Liver (tissue), 9 donors: ENCODE results near the gene DUSP10. TPM values are rescaled to one million over a fixed set of nuclear protein-coding genes. Genes with fewer than 3 reads are reported as not detected.

Experiments used
- DNase-seq: peaks from one replicate; pipeline ENCODE4 v3.0.0-alpha.2; 2017; ENCODE audit warnings: low spot score
- H3K27ac ChIP-seq, 2 donors: one replicate each; pipeline ENCODE4 v1.7.0; 2013; ENCODE audit warnings: inconsistent platforms in 2 of 2, low read length in 2 of 2, control low read depth in 1 of 2, low read depth in 1 of 2, mild to moderate bottlenecking in 1 of 2
- H3K27me3 ChIP-seq, 4 donors: one replicate each; pipeline versions ENCODE4 v1.6.1 to v1.7.0; 2013; ENCODE audit warnings: low read length in 3 of 4, inconsistent platforms in 1 of 4, mild to moderate bottlenecking in 1 of 4, moderate library complexity in 1 of 4; ENCODE audit not compliant: control insufficient read depth in 4 of 4, insufficient read depth in 4 of 4
- H3K36me3 ChIP-seq, 4 donors: one replicate each; pipeline versions ENCODE4 v1.6.1 to v1.7.0; 2013; ENCODE audit warnings: low read length in 3 of 4, mild to moderate bottlenecking in 3 of 4, low read depth in 1 of 4, moderate library complexity in 1 of 4; ENCODE audit not compliant: control insufficient read depth in 4 of 4, insufficient read depth in 3 of 4
- H3K4me1 ChIP-seq, 4 donors: one replicate each; pipeline versions ENCODE4 v1.6.1 to v1.7.0; 2013; ENCODE audit warnings: low read length in 3 of 4, mild to moderate bottlenecking in 3 of 4, moderate library complexity in 1 of 4; ENCODE audit not compliant: control insufficient read depth in 4 of 4, insufficient read depth in 4 of 4
- H3K4me3 ChIP-seq, 3 donors: one replicate each; pipeline versions ENCODE4 v1.6.1 to v1.7.0; 2013; ENCODE audit warnings: low read length in 3 of 3, control low read depth in 1 of 3, low read depth in 1 of 3, mild to moderate bottlenecking in 1 of 3
- H3K9ac ChIP-seq, 2 donors: one replicate each; pipeline ENCODE4 v1.7.0; 2013; ENCODE audit warnings: low read length in 2 of 2, mild to moderate bottlenecking in 2 of 2, moderate library complexity in 2 of 2, control low read depth in 1 of 2, low read depth in 1 of 2
- H3K9me3 ChIP-seq, 4 donors: one replicate each; pipeline versions ENCODE4 v1.6.1 to v1.7.0; 2013; ENCODE audit warnings: low read length in 3 of 4; ENCODE audit not compliant: control insufficient read depth in 4 of 4
- EGR1 ChIP-seq, 2 donors: IDR thresholded peaks; 2 replicates each; pipeline ENCODE4 v1.6.1; 2016 to 2018; ENCODE audit warnings: antibody characterized with exemption in 2 of 2, low read depth in 2 of 2
- FOXA1 ChIP-seq: IDR thresholded peaks from 2 replicates; pipeline ENCODE4 v1.6.1; 2016; ENCODE audit warnings: antibody characterized with exemption
- GABPA ChIP-seq, 2 donors: IDR thresholded peaks in 1 of 2; conservative IDR thresholded peaks in 1 of 2; 2 replicates each; pipeline ENCODE4 v1.6.1; 2016; ENCODE audit warnings: antibody characterized with exemption in 2 of 2, mild to moderate bottlenecking in 1 of 2, moderate library complexity in 1 of 2
- HNF4A ChIP-seq, 2 donors: conservative IDR thresholded peaks; 2 replicates each; pipeline ENCODE4 v1.6.1; 2016; ENCODE audit warnings: antibody characterized with exemption in 2 of 2, mild to moderate bottlenecking in 2 of 2
- HNF4G ChIP-seq: IDR thresholded peaks from 2 replicates; pipeline ENCODE4 v1.6.1; 2016; ENCODE audit warnings: antibody characterized with exemption
- NR2F2 ChIP-seq: IDR thresholded peaks from 2 replicates; pipeline ENCODE4 v1.6.1; 2016; ENCODE audit warnings: antibody characterized with exemption
- RAD21 ChIP-seq, 2 donors: IDR thresholded peaks; 2 replicates each; pipeline ENCODE4 v1.6.1; 2016; ENCODE audit warnings: antibody characterized with exemption in 2 of 2, mild to moderate bottlenecking in 2 of 2
- RXRA ChIP-seq, 2 donors: IDR thresholded peaks; 2 replicates each; pipeline ENCODE4 v1.6.1; 2017 to 2018; ENCODE audit warnings: antibody characterized with exemption in 2 of 2, mild to moderate bottlenecking in 1 of 2
- YY1 ChIP-seq: IDR thresholded peaks from 2 replicates; pipeline ENCODE4 v1.6.1; 2016; ENCODE audit warnings: antibody characterized with exemption, mild to moderate bottlenecking
- whole genome bisulfite sequencing: extraction: QIAGEN DNeasy Blood & Tissue Kit; methylation state at CpG from one replicate; pipeline ENCODE4 v1.1.7; 2013; 5-methylcytosine and 5-hydroxymethylcytosine counted together
- polyA plus RNA-seq, 2 donors: library from polyadenylated mRNA; stranded (reverse) in 1 of 2; unstranded in 1 of 2; fragments of 200-250 nt in 1 of 2; fragments of >200 nt in 1 of 2; fragmentation: Nextera tagmentation in 1 of 2; extraction: Ambion mirVana in 1 of 2; gene quantifications; one replicate each; pipeline versions ENCODE4 v1.2.1 to v1.2.3, GENCODE V29; 2013 to 2015
- total RNA-seq, 2 donors: library from RNA; depleted of rRNA; stranded (reverse); fragments of >200 nt; gene quantifications; one replicate each; pipeline ENCODE4 v1.2.3, GENCODE V29; 2014
- TF ChIP-seq, protein P1 (sequence below): IDR thresholded peaks from 2 replicates; pipeline ENCODE4 v1.6.1; 2016; ENCODE audit warnings: antibody characterized with exemption
- donor health status: healthy.
- donor health status: healthy.
- donor health status: healthy.
- donor health status: healthy.
- donor health status: healthy.

Gene DUSP10
- total and polyA plus RNA-seq, 4 donors, result 6.7 to 15.4 (median 10.7) TPM

GRCh38 chr1:221775206-221775605 lies 33.3 kb upstream of the DUSP10 start (continued):
- TF ChIP-seq YY1 (no peak), RAD21 (IDR thresholded peaks at IDR 0.05) (no peak), GABPA (IDR thresholded peaks at IDR 0.05 in 1 of 2, conservative IDR thresholded peaks at IDR 0.05 in 1 of 2) (no peak)
- TF ChIP-seq, protein P1, sequence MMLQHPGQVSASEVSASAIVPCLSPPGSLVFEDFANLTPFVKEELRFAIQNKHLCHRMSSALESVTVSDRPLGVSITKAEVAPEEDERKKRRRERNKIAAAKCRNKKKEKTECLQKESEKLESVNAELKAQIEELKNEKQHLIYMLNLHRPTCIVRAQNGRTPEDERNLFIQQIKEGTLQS, result no peak

GRCh38 chr1:221774054-221774842 lies 32.4 kb upstream of the DUSP10 start:
- TF ChIP-seq EGR1 (IDR thresholded peaks at IDR 0.05; ENCODE audit: low read depth in 2 of 2) (no peak), YY1 (no peak), HNF4A (conservative IDR thresholded peaks at IDR 0.05) (no peak)
- WGBS, result 89% methylated on average over 8 of the region's 8 CpGs
- H3K9ac ChIP-seq, result no peak overlapping the region
- no peaks in the 10 kb centered on the region for H3K36me3 ChIP-seq
- H3K27me3 ChIP-seq, result no peaks in the 10 kb centered on the region
- H3K4me3 ChIP-seq, result no peak overlapping the region
- no peak overlapping the region for H3K27ac ChIP-seq
- H3K9me3 ChIP-seq, result no peaks in the 10 kb centered on the region
- DNase-seq, result no peak
- H3K4me1 ChIP-seq, result peaks cover 0 to 3% (median 0%) of the 10 kb centered on the region in 4 donors

DNA sequence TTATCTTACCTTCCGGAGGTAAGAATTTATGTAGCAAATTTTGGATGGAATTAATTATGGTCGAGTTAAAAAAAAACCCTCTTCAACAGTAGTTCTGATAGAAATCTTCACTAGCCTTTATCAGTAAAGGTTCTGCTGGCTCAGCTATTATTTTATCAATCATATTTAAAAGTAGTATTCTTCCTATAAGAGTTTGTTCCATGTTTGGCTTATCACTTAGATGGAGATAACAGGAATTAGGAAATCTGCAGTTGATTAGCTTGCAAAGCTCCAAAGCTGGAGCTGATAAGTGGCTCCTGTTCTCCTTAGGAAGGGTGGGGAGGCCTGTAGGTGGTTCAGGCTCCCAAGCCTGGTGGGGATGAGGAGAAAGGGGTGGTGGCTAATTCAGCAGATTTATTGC lies 31.5 kb upstream of the DUSP10 start:
- peaks cover 0 to 3% (median 0%) of the 10 kb centered on the region in 4 donors for H3K4me1 ChIP-seq
- no peaks in the 10 kb centered on the region for H3K9me3 ChIP-seq
- H3K9ac ChIP-seq, result no peak overlapping the region
- WGBS, result 96% methylated on average over 2 of the region's 2 CpGs
- DNase-seq, result no peak
- H3K4me3 ChIP-seq, result no peak overlapping the region
- no peaks in the 10 kb centered on the region for H3K36me3 ChIP-seq
- H3K27ac ChIP-seq, result no peak overlapping the region
- no peak for TF ChIP-seq HNF4G
- no peak for TF ChIP-seq RAD21 (IDR thresholded peaks at IDR 0.05)
- no peak for TF ChIP-seq YY1
- TF ChIP-seq NR2F2, result no peak
- no peaks in the 10 kb centered on the region for H3K27me3 ChIP-seq

DNA sequence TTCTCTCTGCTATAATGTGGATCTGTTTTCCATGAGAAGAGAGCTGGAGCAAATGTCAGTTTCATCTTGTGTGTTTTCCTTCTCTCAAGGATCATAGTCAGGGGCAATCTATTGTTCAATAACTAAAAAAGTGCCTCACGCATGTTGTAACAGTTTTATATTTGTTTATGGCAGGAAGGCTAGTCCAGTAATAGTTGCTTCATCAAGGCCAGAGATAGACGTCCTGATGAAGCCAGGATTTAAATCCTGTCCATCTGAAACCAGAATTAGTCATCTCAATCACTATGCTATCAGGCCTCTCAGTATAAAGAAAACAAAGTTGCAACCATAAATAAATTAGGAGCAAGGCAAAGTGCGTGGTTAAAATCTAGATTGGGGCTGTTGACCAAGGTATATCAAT lies 30.2 kb upstream of the DUSP10 start:
- no peaks in the 10 kb centered on the region for H3K36me3 ChIP-seq
- no peak overlapping the region for H3K9ac ChIP-seq
- DNase-seq, result no peak
- H3K4me1 ChIP-seq, result peaks cover 0 to 3% (median 0%) of the 10 kb centered on the region in 4 donors
- no peak overlapping the region for H3K27ac ChIP-seq
- TF ChIP-seq RXRA (IDR thresholded peaks at IDR 0.05) (peak in 1 of 2 donors; percentile 10), FOXA1 (no peak)
- H3K4me3 ChIP-seq, result no peak overlapping the region
- 52% methylated on average over 3 of the region's 3 CpGs for WGBS
- H3K27me3 ChIP-seq, result no peaks in the 10 kb centered on the region
- no peaks in the 10 kb centered on the region for H3K9me3 ChIP-seq

DNA sequence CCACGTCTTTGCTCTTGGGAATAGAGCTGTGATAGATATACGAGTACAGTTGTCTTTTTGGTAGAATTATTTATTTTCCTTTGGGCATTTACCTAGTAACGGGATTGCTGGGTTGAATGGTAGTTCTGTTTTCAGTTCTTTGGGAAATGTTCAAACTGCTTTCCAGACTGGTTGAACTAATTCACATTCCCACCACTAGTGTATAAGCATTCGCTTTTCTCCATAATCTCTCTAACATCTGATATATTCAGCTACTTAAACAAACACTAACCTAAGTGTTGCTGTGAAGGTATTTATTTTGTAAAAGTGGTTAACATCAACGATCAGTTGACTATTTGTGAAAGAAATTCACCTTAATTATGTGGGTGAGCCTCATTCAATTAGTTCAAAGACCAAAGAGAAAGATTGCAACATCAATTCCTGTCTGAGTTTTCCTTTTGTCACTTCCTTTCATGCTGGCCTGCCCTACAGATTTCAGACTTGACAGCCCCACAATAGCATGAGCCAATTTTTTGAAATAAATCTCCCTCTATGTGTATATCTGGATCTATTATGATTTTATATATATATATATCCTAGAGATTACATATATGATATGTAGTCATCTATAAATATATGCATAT lies 26.7 kb upstream of the DUSP10 start:
- H3K27me3 ChIP-seq, result no peaks in the 10 kb centered on the region
- no peak overlapping the region for H3K9ac ChIP-seq
- TF ChIP-seq RAD21 (IDR thresholded peaks at IDR 0.05) (peak in 1 of 2 donors; percentile 3), HNF4G (no peak), RXRA (IDR thresholded peaks at IDR 0.05) (no peak)
- TF ChIP-seq, protein P1, result no peak
- H3K27ac ChIP-seq, result no peak overlapping the region
- no peaks in the 10 kb centered on the region for H3K36me3 ChIP-seq
- 79% methylated on average over 5 of the region's 5 CpGs for WGBS
- peaks cover 0 to 3% (median 0%) of the 10 kb centered on the region in 4 donors for H3K4me1 ChIP-seq
- DNase-seq, result no peak
- H3K9me3 ChIP-seq, result no peaks in the 10 kb centered on the region
- H3K4me3 ChIP-seq, result no peak overlapping the region
